Hepatocyte (in vitro differentiated cells): ENCODE data around the gene MYO3B. TPM values are rescaled to one million over a fixed set of nuclear protein-coding genes. Genes with fewer than 3 reads are reported as not detected.

ENCODE experiments used
- DNase-seq: peaks from one replicate; pipeline ENCODE4 v3.0.0-alpha.2; 2016; ENCODE audit warnings: low spot score
- H2AFZ ChIP-seq: fragments of 200-600 bp; sonication (generic); 2 replicates; pipeline ENCODE4 v1.6.0; 2016; ENCODE audit warnings: antibody characterized with exemption, mild to moderate bottlenecking
- H3K27ac ChIP-seq: fragments of 200-600 bp; sonication (generic); 2 replicates; pipeline ENCODE4 v1.5.1; 2016; ENCODE audit warnings: mild to moderate bottlenecking
- H3K27me3 ChIP-seq: fragments of 200-600 bp; sonication (generic); 2 replicates; pipeline ENCODE4 v1.6.1; 2016
- H3K36me3 ChIP-seq: fragments of 200-600 bp; sonication (generic); replicated peaks from 2 replicates; pipeline ENCODE4 v1.5.1; 2016; ENCODE audit warnings: low read depth; ENCODE audit not compliant: insufficient read depth
- H3K4me1 ChIP-seq: fragments of 200-600 bp; sonication (generic); 2 replicates; pipeline ENCODE4 v1.5.1; 2016; ENCODE audit warnings: mild to moderate bottlenecking, moderate library complexity; ENCODE audit not compliant: insufficient read depth
- H3K4me2 ChIP-seq: fragments of 200-600 bp; sonication (generic); 2 replicates; pipeline ENCODE4 v1.6.0; 2016
- H3K4me3 ChIP-seq: fragments of 200-600 bp; sonication (generic); 2 replicates; pipeline ENCODE4 v1.5.1; 2016; ENCODE audit warnings: mild to moderate bottlenecking
- H3K79me2 ChIP-seq: fragments of 200-600 bp; sonication (generic); 2 replicates; pipeline ENCODE4 v1.6.0; 2017; ENCODE audit warnings: mild to moderate bottlenecking
- H3K9me2 ChIP-seq: fragments of 200-600 bp; sonication (generic); replicated peaks from 2 replicates; pipeline ENCODE4 v1.6.0; 2017; ENCODE audit warnings: mild to moderate bottlenecking; ENCODE audit not compliant: insufficient read depth
- H3K9me3 ChIP-seq: fragments of 200-600 bp; sonication (generic); 2 replicates; pipeline ENCODE4 v1.5.1; 2016; ENCODE audit warnings: low read depth, mild to moderate bottlenecking
- H4K20me1 ChIP-seq: fragments of 200-600 bp; sonication (generic); 2 replicates; pipeline ENCODE4 v1.6.0; 2016; ENCODE audit warnings: mild to moderate bottlenecking; ENCODE audit not compliant: insufficient read depth, poor library complexity, severe bottlenecking
- CTCF ChIP-seq: fragments of 200-600 bp; sonication (generic); IDR thresholded peaks from 2 replicates; pipeline ENCODE4 v1.5.1; 2016; ENCODE audit warnings: antibody characterized with exemption, mild to moderate bottlenecking; ENCODE audit not compliant: poor library complexity
- EZH2 ChIP-seq: fragments of 200-600 bp; sonication (generic); IDR thresholded peaks from 2 replicates; pipeline ENCODE4 v1.6.1; 2016; ENCODE audit warnings: antibody characterized with exemption, mild to moderate bottlenecking, borderline replicate concordance
- EZH2phosphoT487 ChIP-seq: fragments of 200-600 bp; sonication (generic); IDR thresholded peaks from one replicate; pipeline ENCODE4 v1.6.1; 2018; ENCODE audit warnings: antibody characterized with exemption, mild to moderate bottlenecking, low read depth, moderate library complexity; ENCODE audit not compliant: unreplicated experiment, severe bottlenecking
- WGBS: methylation state at CpG from one replicate; pipeline ENCODE4 v1.1.6; 2016; ENCODE audit warnings: low lambda C conversion rate; ENCODE audit errors: missing lambda C conversion rate; 5-methylcytosine and 5-hydroxymethylcytosine counted together
- polyA plus RNA-seq: library from polyadenylated mRNA; unstranded; fragments of >200 nt; fragmentation: Nextera tagmentation; extraction: Ambion mirVana; gene quantifications from 2 replicates; pipeline ENCODE4 v1.2.1, GENCODE V29; 2016
- total RNA-seq: library from RNA; depleted of rRNA; stranded (reverse); fragments of >200 nt; gene quantifications from 2 replicates; pipeline ENCODE4 v1.2.3, GENCODE V29; 2014

The MYO3B gene
- total and polyA plus RNA-seq, 2 experiments from 2014 or later = 0.63 to 1.1 TPM

DNA sequence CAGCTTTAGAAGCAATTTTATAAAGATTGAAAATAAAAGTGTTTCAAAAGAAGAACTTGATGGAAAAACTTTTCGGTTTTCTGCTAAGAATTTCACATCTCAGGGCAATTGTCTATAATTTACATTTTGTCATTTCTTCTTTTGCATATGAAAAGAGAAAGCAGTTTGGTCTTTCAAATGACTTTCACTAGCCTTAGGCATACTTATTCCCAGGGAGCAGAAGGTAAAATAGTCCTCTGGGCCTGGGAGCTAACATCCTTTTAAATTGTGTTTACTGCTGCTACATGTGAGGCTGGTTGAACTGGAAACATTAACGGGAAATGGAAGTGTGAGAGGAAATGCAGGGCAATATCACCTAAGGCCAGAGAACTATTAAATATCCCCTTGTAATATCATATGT lies 37.1 kb downstream of the MYO3B start:
- Histone ChIP-seq H3K79me2 (no peaks in the 10 kb centered on the region), H3K4me3 (no peak overlapping the region), H3K4me2 (no peak overlapping the region), H4K20me1 (no peaks in the 10 kb centered on the region), H2AFZ (no peak overlapping the region), H3K4me1 (peaks cover 9% of the 10 kb centered on the region), H3K9me2 (no peaks in the 10 kb centered on the region), H3K27me3 (no peaks in the 10 kb centered on the region), H3K9me3 (peaks cover 6% of the 10 kb centered on the region), H3K27ac (no peak overlapping the region), H3K36me3 (no peaks in the 10 kb centered on the region)
- WGBS = 64% methylated on average over 2 of the region's 2 CpGs
- DNase-seq = no peak
- TF ChIP-seq EZH2 = no peak
- TF ChIP-seq EZH2phosphoT487 = no peak
- no peak for TF ChIP-seq CTCF

GRCh38 chr2:170216428-170216827 lies 38.5 kb downstream of the MYO3B start:
- Histone ChIP-seq H3K27me3 (no peaks in the 10 kb centered on the region), H3K4me2 (no peak overlapping the region), H3K79me2 (no peaks in the 10 kb centered on the region), H4K20me1 (no peaks in the 10 kb centered on the region), H3K4me3 (no peak overlapping the region), H3K4me1 (peaks cover 9% of the 10 kb centered on the region), H3K36me3 (no peaks in the 10 kb centered on the region), H2AFZ (no peak overlapping the region), H3K9me2 (no peaks in the 10 kb centered on the region), H3K27ac (no peak overlapping the region), H3K9me3 (no peaks in the 10 kb centered on the region)
- WGBS = 82% methylated on average over 3 of the region's 3 CpGs
- TF ChIP-seq CTCF (no peak), EZH2phosphoT487 (no peak), EZH2 (no peak)
- no peak for DNase-seq

- no peak for DNase-seq
Measured at GRCh38 chr2:170216981-170217380, 39.0 kb downstream of the MYO3B start.

More at GRCh38 chr2:170216981-170217380, 39.0 kb downstream of the MYO3B start:
- 83% methylated on average over 5 of the region's 5 CpGs for WGBS
- H3K4me3 ChIP-seq = no peak overlapping the region
- H4K20me1 ChIP-seq = no peaks in the 10 kb centered on the region
- TF ChIP-seq CTCF (no peak), EZH2phosphoT487 (no peak), EZH2 (no peak)
- H3K27ac ChIP-seq = peak overlapping the region; percentile 34
- no peaks in the 10 kb centered on the region for H3K36me3 ChIP-seq
- peaks cover 13% of the 10 kb centered on the region for H3K4me1 ChIP-seq
- H3K9me3 ChIP-seq = no peaks in the 10 kb centered on the region
- H3K9me2 ChIP-seq = no peaks in the 10 kb centered on the region
- H3K4me2 ChIP-seq = no peak overlapping the region
- H2AFZ ChIP-seq = no peak overlapping the region
- no peaks in the 10 kb centered on the region for H3K27me3 ChIP-seq
- H3K79me2 ChIP-seq = no peaks in the 10 kb centered on the region
